GM08714 (cell line): Measurements from ENCODE around the gene CYB561D2.

Experiments used
- H3K4me3 ChIP-seq: fragments of 200-500 bp; sonication (Bioruptor generic); 2 replicates; pipeline ENCODE4 v1.5.1; 2014; ENCODE audit warnings: mild to moderate bottlenecking, low read length, inconsistent platforms
- ZNF274 ChIP-seq: IDR thresholded peaks from 2 replicates; pipeline ENCODE4 v1.6.1; 2012; ENCODE audit warnings: mild to moderate bottlenecking, low read depth, low read length

CYB561D2 gene

DNA sequence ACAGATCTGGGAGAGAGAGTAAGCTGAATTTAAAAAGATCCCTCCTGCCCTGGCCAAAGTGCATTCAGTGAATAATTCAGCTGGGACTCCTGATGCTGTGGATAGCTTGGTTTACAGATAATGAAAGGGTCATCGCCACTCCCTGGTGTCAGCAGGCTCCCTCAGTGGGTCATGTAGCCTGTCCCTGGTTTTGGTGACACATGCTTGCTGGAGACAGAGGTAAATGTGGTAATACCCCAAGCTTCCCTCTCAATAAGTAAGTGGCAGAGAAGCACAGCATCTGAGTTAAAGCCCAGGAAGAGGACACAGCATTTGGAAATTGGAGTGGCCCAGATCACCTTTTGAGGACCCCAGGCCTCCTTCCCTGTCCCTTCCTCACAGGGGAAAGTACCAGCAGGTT, 6.8 kb downstream of the CYB561D2 start:
- no peak for TF ChIP-seq ZNF274
- peak overlapping the region; percentile 71; the same call in 1 of the 2 replicates for H3K4me3 ChIP-seq

DNA sequence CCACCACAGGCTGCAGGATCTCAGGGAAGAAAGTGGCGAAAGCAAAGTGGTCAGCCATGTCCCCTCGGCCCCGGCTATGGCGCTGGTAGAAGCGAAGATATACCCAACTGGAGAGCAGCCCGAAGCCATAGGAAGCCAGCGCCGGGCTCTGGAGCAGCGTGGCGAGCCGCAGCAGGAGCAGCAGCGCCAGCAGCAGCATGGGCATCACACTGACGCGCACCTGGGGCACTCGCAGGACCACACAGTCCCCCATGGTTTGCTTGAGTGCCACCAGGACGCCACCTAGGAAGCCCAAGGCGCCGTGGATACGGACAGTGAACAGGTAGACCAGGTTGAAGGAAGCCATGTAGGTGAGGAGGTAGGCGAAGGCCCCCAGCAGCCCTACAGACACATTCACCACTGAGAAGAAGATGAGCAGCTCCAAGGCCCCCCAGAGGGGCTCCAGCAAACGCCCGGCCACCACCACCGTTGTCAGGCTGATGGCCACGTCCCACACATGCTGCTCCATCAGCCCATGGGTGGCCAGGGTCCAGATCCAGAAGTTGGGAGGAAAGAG, 7.8 kb downstream of the CYB561D2 start:
- H3K4me3 ChIP-seq = peak overlapping the region; percentile 71
- TF ChIP-seq ZNF274 = no peak

GRCh38 chr3:50358911-50359759, 8.5 kb downstream of the CYB561D2 start, which contains the start of gene TMEM115:
TSS of gene TMEM115 (minus strand) at chr3:50359521. CDS start at chr3:50359063, 458 bp downstream.
- peak within 1 kb of the TSS; percentile 71 for H3K4me3 ChIP-seq

GRCh38 chr3:50359760-50360110, 9.1 kb downstream of the CYB561D2 start:
- TF ChIP-seq ZNF274 = no peak
- no peak overlapping the region for H3K4me3 ChIP-seq

More at GRCh38 chr3:50358911-50359759, 8.5 kb downstream of the CYB561D2 start, which contains the start of gene TMEM115:
- no peak for TF ChIP-seq ZNF274

- no peak for TF ChIP-seq ZNF274
- H3K4me3 ChIP-seq = no peak overlapping the region; the same call in 1 of the 2 replicates
These were observed 14.0 kb downstream of the CYB561D2 start for GRCh38 chr3:50364573-50365079.

- H3K4me3 ChIP-seq = peak overlapping the region; percentile 50; the same call in 1 of the 2 replicates
- no peak for TF ChIP-seq ZNF274
These were observed 14.6 kb downstream of the CYB561D2 start for GRCh38 chr3:50365080-50365841.

DNA sequence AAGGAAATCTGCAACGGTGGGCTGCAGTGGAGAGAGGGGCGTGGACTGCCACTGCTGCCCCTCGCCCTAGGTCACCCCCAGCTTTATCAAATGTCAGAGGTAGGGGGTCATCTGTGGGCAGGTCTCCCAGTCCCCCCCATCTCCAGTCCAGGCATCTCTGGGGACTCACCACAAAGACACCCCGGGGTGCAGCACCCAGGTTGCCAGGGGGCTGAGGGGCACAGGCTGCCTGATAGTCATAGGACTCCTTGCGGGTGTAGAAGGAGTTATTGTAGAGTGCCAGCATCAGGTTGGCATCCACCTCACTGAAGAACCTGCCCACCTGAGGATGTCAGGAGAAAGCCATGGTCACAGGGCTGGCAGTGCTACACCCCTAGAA, 15.2 kb downstream of the CYB561D2 start:
- H3K4me3 ChIP-seq = no peak overlapping the region; the same call in 1 of the 2 replicates
- no peak for TF ChIP-seq ZNF274

GRCh38 chr3:50369012-50369670, 18.5 kb downstream of the CYB561D2 start:
- H3K4me3 ChIP-seq = no peak overlapping the region
- TF ChIP-seq ZNF274 = no peak

- no peak for TF ChIP-seq ZNF274
- H3K4me3 ChIP-seq = no peak overlapping the region
These were observed 19.9 kb downstream of the CYB561D2 start for GRCh38 chr3:50370594-50370993.

- no peak for TF ChIP-seq ZNF274
These were observed 20.5 kb downstream of the CYB561D2 start for GRCh38 chr3:50371133-50371685.

DNA sequence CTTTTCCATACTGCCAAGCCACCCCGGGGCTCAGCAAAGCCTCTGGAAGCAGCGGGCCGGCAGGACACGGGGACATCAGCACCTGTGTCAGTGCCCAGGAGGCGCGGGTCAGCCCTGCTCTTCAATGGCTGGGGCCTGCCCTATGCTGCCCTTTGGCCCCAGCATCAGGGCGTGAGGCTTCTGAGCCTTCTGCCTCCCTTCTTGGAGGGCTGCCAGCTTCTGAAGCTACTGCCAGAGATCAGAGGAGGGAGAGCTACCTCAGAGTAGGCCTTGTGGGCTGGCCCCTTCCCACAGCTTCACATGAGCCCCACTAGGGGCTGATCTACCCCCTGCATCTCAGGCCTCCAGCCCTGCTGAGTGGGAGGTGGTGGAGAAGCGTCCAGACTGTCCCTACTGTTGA, 21.7 kb downstream of the CYB561D2 start:
- H3K4me3 ChIP-seq = no peak overlapping the region
- no peak for TF ChIP-seq ZNF274

More at GRCh38 chr3:50371133-50371685, 20.5 kb downstream of the CYB561D2 start:
- H3K4me3 ChIP-seq = no peak overlapping the region

- no peak for TF ChIP-seq ZNF274
- no peak overlapping the region for H3K4me3 ChIP-seq
These were observed 22.7 kb downstream of the CYB561D2 start for GRCh38 chr3:50373146-50374051.
